ENCODE results near the gene WRAP73. TPM values are rescaled to one million over a fixed set of nuclear protein-coding genes. Genes with fewer than 3 reads are reported as not detected.

WRAP73 gene
- total RNA-seq, 1 experiment from 2014 or later, result 41.1 TPM

DNA sequence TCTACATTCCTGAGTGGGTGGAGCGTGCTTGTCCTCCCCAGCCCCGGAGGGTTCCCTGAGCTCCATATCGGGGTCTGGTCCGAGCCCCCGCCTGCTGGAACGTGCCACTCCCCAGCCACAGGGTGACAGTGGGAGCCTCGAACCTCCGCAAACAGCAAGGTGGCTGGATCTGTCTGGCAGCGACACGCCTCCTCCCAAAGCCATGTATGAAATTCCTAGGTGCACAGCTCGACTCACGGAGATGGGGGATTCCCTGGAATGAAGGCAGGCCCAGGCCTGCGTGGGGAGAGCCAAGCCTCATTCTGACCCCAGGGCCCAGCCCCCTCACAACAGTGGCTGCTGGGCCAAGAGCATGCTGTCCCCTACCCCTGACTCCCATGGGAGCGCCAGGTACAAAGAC, 35.3 kb upstream of the WRAP73 start:
- in situ Hi-C loops (cut with HindIII; ENCODE audit: low pct_unique_long_range_greater_than_20kb, low sequenced_read_pairs), result no loop called here
- no peak for DNase-seq (ENCODE audit: low read depth)

GRCh38 chr1:3683992-3684391, 34.1 kb upstream of the WRAP73 start:
- DNase-seq (ENCODE audit: low read depth), result no peak
- in situ Hi-C loops (cut with HindIII; ENCODE audit: low pct_unique_long_range_greater_than_20kb, low sequenced_read_pairs), result no loop called here

GRCh38 chr1:3683197-3683596, 33.3 kb upstream of the WRAP73 start:
- in situ Hi-C loops (cut with HindIII; ENCODE audit: low pct_unique_long_range_greater_than_20kb, low sequenced_read_pairs), result no loop called here
- DNase-seq (ENCODE audit: low read depth), result no peak

- no peak for DNase-seq (ENCODE audit: low read depth)
- in situ Hi-C loops (cut with HindIII; ENCODE audit: low pct_unique_long_range_greater_than_20kb, low sequenced_read_pairs), result no loop called here
Observed at GRCh38 chr1:3681898-3682806, 32.2 kb upstream of the WRAP73 start.

GRCh38 chr1:3681231-3681897, 31.5 kb upstream of the WRAP73 start:
- no peak for DNase-seq (ENCODE audit: low read depth)
- in situ Hi-C loops (cut with HindIII; ENCODE audit: low pct_unique_long_range_greater_than_20kb, low sequenced_read_pairs), result no loop called here

DNA sequence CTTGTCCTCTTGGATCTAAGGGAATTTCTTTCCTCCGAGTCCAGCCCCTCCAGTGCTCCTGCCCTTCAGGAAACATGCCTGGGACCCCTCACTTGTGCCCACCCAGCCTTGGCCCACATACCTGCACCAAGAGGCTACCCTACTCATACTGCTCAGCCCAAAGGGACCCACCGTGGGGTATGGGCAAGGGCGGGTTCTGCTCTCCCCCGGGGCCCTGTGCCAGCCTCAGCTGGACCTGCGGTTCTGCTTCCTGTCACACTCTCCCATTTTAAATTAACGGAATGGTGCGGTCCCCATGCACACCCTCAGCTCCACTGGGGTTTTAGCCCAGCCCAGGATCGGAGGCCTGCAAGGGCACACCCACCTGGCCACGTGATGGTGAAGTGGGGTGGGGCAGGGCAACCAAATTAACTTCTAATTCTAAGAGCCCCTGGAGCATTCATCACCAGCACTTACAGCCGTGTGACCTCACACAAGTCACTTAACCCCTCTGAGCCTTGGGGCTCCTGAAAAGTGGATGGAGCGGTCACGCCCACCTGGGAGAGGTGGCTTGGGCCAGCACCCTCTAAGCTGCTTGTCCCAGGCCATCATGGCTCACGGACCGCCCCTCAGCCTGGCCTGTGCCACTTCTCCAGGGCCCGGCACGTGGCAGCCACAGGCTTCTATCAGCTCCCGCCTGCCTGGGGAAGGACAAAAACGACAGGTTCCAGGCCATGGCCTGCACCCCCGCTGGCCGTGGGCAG, 30.8 kb upstream of the WRAP73 start:
- in situ Hi-C loops (cut with HindIII; ENCODE audit: low pct_unique_long_range_greater_than_20kb, low sequenced_read_pairs), result no loop called here
- DNase-seq (ENCODE audit: low read depth), result peak; percentile 28

DNA sequence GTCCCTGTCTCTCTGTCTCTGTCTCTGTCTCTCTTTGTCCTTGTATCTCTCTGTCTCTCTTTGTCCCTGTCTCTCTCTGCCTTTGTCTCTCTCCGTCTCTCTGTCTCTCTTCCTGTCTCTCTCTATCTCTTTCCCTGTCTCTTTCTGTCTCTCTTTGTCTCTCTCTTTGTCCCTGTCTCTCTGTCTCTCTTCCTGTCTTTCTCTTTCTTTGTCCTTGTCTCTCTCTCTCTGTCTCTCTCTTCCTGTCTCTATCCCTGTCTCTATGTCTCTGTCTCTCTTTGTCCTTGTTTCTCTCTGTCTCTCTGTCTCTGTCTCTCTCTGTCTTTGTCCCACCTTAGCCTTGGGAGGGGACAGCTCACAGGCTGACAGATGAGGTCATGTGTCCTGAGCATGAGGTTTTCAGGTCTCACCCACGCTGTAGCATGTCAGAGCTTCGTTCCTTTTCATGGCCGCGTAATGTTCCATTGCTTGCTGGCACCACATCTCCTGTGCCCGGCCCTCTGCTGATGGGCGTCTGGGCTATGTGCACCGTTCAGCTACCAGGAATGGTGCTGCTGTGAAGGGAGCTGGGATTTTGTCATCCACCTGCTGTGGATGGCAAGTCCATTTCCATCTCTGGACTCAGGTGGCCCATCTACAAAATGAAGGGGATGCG, 30.0 kb upstream of the WRAP73 start:
- DNase-seq (ENCODE audit: low read depth), result no peak
- in situ Hi-C loops (cut with HindIII; ENCODE audit: low pct_unique_long_range_greater_than_20kb, low sequenced_read_pairs), result no loop called here

GRCh38 chr1:3679098-3679555, 29.2 kb upstream of the WRAP73 start:
- DNase-seq (ENCODE audit: low read depth), result no peak
- in situ Hi-C loops (cut with HindIII; ENCODE audit: low pct_unique_long_range_greater_than_20kb, low sequenced_read_pairs), result no loop called here

DNA sequence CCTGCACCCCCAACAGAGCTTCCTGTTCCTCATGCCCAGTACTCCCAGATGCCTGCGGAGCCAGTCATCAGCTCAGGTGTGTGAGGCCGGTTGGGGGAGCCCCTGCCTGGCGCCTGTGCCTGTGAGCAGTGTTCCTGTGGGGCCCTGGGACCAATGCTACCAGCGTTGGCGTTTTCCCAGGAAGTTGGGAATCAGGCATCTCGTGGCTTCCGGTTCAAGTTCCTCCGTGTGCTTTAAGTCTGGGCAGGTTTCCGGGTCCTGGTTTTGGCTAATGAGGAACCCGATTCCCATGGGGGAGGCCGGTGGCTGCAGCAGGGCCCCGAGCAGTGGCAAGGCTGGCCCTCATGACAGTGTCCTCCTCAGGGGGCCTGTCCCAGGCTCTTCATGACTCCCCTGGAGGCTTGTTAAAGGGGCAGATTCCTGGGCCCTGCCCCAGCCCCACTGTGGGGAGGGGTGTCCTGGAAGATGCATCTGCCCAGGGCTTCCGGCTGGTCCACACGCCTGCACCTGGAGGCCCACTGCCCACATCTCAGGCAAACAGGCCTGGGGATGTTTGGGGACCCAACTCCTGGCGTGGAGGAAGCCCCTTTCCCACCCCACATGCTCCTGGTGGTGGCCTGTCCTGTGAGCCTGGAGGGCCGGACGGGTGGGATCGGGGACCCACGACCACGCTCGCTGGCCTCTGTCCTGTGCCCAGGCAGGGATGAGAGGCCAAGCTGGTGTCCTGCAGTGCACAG, 28.6 kb upstream of the WRAP73 start:
- in situ Hi-C loops (cut with HindIII; ENCODE audit: low pct_unique_long_range_greater_than_20kb, low sequenced_read_pairs), result no loop called here
- no peak for DNase-seq (ENCODE audit: low read depth)

- no peak for DNase-seq (ENCODE audit: low read depth)
- in situ Hi-C loops (cut with HindIII; ENCODE audit: low pct_unique_long_range_greater_than_20kb, low sequenced_read_pairs), result no loop called here
Observed at GRCh38 chr1:3677484-3677883, 27.6 kb upstream of the WRAP73 start.

DNA sequence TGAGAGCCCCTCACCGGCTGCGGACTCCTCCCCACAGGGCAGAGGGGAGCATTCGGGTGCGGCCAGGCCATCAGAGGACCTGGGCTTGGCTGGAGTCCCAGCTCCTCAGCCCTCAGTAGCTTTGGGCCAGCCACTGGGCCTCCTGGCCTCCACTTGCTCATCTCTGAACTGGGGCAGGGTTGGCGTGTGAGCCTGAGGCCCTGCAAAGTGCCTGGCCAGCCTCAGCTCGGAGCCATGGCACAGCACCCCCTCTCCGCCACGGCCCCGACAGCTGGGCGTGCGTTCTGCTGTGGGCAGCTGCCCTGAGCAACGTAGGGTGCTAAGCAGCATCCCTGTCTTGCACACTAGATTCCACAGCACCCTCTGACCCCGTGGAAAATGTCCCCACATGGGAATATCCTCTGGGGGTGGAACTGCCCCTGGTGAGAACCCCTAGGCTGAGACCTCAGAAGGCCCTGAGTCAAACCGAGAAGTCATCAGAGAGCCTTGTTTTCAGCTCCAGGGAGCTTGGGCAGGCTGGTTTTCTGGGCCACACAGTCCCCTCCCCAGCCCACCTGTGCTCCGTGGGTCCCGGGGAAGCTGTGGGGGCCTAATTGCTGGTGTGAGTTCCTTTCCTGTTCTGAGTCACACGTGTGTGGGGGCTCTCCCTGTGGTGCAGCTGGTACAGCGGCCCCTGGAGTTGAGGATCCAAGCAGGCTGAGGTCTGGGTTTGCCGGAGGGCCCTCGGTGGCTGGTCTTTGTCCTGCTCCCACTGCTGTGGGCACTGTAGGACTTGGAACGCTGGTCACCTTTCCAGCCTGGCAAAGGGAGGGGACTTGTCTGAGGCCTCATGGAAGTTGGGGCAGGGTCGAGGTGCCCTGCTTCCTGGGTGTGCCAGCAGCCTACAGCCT, 26.9 kb upstream of the WRAP73 start:
- in situ Hi-C loops (cut with HindIII; ENCODE audit: low pct_unique_long_range_greater_than_20kb, low sequenced_read_pairs), result no loop called here

GRCh38 chr1:3675436-3675835, 25.5 kb upstream of the WRAP73 start:
- in situ Hi-C loops (cut with HindIII; ENCODE audit: low pct_unique_long_range_greater_than_20kb, low sequenced_read_pairs), result no loop called here
- DNase-seq (ENCODE audit: low read depth), result no peak

More for the DNA sequence above, 26.9 kb upstream of the WRAP73 start:
- DNase-seq (ENCODE audit: low read depth), result no peak

DNA sequence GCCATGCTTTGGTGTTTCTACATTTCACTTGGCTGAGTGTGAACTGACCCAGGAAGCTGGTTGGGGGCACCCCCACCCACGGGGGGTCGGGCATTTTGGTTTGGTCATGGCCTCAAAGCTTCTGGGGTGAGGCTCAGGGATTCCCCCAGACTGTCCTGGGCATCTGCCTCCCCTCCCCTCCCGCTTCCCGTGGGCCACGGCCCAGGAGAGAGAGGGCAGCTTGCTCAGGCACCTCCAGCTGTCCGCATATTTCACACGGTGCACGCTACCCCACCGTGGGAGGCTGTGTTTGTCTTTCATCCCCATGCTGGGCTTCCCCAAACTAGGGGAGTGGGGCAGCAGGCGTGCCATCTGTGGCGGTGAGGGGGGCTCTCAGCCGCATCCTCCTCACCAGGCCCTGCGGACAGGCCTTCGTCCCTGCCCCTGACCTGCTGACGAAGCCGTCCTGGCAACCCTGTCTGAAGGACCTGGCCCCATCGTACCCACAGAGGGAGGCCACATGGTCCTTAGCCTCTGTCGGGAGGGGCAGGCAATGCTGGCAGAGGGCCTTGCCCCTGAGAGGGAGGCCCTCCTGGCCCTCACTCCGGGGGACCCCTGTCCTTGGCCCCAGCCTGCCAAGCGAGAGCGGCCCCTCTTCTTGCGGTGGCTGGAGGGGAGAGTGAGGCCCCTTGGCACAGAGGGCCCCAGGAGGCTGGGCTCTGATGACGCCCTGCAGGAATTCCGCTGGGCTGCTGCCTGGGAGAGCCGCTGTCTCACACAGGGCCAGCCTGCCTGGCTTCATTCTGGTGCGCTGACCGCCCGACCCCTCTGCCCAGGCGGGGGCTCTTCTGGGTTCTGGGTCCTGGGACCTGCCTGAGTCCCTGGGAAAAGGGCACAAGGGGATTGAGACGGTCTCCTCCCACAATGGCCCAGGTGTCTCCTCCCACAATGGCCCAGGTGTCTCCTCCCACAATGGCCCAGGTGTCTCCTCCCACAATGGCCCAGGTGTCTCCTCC, 24.5 kb upstream of the WRAP73 start:
- in situ Hi-C loops (cut with HindIII; ENCODE audit: low pct_unique_long_range_greater_than_20kb, low sequenced_read_pairs), result no loop called here
- DNase-seq (ENCODE audit: low read depth), result no peak

DNA sequence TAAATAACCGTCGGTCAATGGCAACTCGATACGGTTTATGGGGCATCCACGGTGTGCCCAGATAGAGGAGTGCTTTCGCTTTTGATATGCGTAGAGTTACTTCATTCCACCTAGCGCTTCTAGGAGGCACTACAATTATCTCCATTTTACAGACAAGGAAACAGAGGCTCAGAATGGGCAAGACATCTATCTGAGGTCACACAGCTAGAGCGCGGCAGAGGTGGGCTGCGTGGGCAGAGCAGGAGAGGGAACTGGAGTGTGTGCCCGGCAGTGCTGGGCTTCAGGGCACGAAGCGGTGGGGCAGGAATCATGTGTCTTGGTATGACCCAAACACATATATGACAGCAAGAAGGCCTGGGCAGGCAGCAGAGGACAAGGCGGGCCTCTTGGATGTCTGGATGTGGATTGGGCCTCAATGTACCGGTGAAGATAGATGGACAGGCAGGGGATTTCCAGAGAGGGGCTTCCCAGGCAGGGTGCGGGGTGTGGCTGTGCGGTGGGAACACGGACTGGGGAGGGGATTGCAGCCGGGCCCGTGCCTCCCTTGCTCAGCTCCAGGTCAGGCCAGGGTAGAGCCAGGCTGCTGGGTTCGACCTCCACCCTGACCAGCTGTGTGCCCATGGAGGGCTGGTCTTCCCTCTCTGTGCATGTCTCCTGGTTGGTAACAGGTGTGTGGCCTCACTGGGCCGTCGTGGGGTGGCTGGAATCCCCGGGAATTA, 23.6 kb upstream of the WRAP73 start:
- in situ Hi-C loops (cut with HindIII; ENCODE audit: low pct_unique_long_range_greater_than_20kb, low sequenced_read_pairs), result no loop called here
- DNase-seq (ENCODE audit: low read depth), result no peak

GRCh38 chr1:3672971-3673361, 23.1 kb upstream of the WRAP73 start:
- in situ Hi-C loops (cut with HindIII; ENCODE audit: low pct_unique_long_range_greater_than_20kb, low sequenced_read_pairs), result no loop called here
- DNase-seq (ENCODE audit: low read depth), result no peak

All from Caki2 (cell line).